HL-60/S4 (cell line): Measurements from ENCODE around the gene CRY1.

ENCODE experiments used
- in situ Hi-C: fragments of 300-500 bp; cut with MboI; formaldehyde crosslinking; loops from 2 replicates; pipeline ENCODE4 v1.14.3; 2022; ENCODE audit warnings: low sequenced_read_pairs

The CRY1 gene

DNA sequence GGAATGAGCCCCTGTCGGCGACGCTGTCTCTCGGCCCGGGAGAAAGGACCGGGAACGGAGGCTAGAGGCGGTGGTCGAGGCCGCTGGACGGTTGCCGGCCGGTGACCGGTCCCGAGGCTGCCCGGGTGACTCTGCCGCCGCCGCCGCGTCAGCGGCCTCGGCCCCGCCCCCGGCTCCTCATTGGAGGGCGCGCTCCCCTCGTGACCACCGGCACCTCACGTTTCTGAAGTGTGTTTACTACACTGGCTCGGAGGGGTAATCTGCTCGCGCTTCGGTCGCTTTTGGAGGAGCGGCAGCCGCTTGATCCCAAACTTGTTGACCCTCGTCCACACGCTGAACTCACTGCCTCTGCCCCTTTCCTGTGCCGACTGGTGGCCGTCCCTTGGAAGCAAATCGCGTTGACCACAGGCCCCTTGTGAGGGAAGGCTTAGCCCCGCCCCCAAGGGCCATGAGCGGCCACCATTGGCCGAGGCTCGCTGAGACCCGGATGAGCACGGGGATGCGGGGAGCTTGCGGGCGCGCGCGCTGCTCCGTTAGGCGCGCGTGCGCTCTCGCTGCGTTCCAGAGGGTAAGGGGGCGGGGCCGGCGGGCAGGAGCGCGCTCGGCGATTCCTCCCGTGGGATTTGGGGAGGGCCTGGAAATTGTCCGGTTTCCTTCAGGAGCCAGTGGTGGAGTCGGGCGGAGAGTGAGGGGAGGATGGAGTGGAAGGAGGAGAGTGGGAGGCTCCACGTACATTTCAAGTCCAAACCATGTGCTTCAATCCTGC, at the start of gene CRY1:
CRY1 (minus strand) TSS at position 133 of the 766 bp plus-strand sequence. CDS start 588 bp downstream, outside the sequence.
- in situ Hi-C loops = no loop called here

DNA sequence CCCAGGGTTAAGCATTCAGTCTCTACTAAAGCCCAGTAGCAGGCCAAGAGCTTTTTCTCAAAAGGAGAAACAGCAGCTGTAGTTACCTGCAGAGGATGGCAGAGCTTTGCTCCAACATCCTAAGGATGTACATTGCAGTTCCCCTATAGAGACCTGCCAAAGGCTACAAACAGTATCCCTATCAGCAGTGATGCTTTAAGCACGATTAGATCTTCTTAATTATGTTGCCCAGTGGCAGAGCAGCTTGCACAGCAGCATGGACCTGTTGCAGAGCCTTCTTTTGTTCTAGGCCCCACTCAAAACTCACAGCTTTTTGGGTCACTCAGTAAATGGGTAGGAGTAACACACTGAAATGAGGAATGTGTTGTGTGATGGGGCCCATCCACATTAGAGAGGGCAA, 46.4 kb upstream of the CRY1 start:
- in situ Hi-C loops = loop anchor here (10.0 to 25.0 kb wide), 2 partner anchors 273 to 465 kb away; no protein-coding TSS in a partner anchor

DNA sequence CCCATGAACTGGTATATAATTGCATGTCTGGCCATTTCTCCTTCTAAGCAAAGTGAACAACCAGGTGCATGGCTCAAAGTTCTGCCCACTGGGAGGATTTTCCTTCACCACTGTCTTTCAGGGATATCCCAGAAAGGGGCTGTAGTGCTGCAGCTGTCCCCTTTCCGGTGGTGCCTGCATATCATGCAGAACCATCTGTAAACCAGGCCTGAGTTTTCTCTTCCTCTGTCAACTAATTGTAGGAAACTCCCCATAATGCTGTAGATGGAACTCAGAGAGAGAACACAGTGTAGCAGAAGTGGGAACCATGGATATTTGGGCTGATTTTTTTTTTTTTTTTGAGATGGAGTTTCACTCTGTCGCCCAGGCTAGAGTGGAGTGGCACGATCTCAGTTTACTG, 45.6 kb upstream of the CRY1 start:
- in situ Hi-C loops = loop anchor here (10.0 to 25.0 kb wide), 2 partner anchors 273 to 466 kb away; no protein-coding TSS in a partner anchor

DNA sequence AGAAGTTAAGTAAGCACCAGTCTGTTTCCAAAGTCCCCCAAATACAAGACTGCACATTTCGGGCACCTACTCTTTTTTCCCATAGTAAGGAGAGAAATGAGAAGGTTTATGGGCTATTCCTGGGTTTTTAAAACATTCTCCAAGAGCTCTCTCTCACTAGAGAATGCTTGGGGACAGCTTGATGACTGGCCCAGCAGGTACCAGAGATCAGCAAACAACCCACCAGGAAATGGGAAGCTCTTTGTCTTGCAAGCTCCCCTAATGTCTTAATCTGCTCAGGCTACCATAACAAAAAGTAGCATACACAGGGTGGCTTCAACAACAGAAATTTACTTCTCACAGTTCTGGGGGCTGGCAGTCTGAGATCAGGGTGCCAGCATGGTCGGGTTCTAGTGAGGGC, 41.8 kb upstream of the CRY1 start:
- in situ Hi-C loops = loop anchor here (10.0 to 25.0 kb wide), 2 partner anchors 277 to 470 kb away; no protein-coding TSS in a partner anchor

DNA sequence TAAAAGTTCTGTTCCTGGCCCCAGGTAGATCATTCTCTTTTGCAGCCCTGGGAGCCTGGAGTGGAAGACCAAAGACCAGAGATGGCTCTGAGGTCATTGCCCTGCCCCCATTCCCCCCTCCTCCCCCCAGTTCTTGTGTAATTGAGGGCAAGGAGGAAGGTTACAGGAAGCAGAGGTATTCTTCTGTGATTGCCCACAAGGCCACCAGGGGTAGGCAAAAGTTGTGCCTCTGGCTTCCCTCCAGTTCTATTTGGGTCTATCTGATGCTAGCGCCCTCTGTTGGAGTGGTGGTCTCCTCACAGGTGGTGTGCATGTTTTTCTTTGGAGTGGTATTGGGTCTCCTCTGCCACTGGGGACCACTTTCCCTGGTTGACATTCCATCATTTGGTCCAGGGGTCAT, 41.2 kb upstream of the CRY1 start:
- in situ Hi-C loops = loop anchor here (10.0 to 25.0 kb wide), 2 partner anchors 278 to 470 kb away; no protein-coding TSS in a partner anchor

DNA sequence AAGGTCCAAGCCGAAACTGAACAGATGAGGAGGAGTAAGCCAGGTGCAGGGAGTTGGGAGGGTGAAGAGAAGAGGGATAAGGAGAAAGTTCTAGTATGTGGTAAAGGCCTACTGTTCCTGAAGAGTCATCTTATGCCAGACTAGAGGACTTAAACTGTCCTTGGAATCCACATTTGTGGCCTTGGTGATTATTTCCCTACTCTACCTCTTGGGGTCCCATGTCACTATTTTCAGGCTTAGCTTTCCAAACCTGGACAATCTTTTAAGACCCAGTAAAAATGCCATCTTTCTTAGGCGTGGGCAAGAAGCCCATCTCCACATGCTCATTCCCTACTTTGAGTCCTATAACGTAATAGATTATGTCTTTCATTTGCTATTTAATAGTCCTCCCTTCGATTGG, 40.1 kb upstream of the CRY1 start:
- in situ Hi-C loops = loop anchor here (10.0 to 25.0 kb wide), 2 partner anchors 279 to 471 kb away; no protein-coding TSS in a partner anchor

DNA sequence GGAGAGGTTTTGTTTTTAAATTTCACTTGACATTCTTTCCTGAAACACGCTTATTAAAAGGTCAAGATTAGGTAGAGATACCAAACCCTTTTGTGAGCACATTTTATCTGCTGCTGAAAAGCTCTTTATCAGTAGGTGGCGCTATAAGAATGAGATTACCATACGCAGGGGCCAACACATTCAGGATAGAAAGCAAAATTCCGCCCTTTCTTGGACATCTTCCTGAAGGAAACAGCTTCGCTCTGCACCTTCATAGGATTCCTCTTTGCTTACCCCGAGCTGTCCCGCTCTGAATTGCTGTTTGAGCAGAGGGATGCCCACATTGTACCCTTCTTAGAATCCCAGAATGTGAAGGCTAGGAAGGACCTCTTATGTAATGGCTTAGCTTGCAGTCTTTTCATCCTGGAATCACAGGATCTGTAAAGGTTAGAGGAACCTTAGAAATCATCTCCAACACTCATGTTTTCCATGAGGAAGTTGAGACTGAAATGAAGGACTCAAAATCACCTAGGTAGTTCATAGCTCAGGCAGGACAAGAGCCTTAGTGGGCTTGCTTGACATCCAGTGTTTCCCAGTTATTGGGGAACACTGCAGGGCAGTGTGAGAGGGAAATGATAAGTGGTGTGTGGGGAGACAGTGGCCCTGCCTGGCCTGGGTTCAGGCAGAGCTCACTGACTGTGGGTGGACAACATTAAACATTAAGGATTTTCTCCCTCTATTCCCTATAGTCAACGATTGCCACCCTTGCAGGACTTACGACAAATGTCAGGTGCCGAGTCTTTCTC, 38.7 kb upstream of the CRY1 start:
- in situ Hi-C loops = loop anchor here (10.0 to 25.0 kb wide), 2 partner anchors 280 to 473 kb away; no protein-coding TSS in a partner anchor

DNA sequence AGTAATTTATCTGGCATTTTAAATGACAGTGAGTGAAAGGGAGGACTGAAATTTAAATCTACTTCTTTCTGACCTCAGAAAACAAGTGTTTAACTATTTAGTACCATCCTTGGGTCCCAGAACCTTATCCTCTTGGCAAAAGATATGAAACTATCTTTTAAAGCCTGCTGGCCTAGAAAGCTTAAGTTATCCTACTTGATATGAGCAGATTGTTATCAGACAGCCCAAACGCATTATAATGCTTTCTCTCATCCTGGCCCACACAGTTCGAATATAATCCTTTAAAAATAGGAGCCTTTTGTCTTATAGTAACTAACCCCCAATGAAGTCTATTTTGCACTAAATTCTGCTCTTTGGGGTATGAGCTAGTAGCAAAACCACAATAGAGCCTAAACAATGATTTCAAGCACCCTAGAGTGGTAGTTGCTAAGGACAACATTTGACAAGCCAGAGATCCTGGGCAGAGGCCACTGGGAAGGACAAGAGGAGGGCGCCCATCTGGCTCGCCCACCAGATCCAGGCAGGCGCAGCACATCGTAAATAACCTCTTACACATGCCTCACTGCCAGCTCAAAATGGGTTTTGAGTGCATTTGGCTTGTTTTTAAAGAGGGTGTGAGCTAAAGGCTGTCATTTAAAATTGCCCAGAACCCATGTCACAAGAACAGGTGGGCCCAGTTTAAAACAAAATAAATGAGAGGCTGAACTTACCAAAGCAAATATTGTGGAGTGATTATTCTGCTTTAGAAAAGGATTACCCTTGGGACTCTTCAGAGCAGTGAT, 37.7 kb upstream of the CRY1 start:
- in situ Hi-C loops = loop anchor here (10.0 to 25.0 kb wide), 2 partner anchors 281 to 474 kb away; no protein-coding TSS in a partner anchor

DNA sequence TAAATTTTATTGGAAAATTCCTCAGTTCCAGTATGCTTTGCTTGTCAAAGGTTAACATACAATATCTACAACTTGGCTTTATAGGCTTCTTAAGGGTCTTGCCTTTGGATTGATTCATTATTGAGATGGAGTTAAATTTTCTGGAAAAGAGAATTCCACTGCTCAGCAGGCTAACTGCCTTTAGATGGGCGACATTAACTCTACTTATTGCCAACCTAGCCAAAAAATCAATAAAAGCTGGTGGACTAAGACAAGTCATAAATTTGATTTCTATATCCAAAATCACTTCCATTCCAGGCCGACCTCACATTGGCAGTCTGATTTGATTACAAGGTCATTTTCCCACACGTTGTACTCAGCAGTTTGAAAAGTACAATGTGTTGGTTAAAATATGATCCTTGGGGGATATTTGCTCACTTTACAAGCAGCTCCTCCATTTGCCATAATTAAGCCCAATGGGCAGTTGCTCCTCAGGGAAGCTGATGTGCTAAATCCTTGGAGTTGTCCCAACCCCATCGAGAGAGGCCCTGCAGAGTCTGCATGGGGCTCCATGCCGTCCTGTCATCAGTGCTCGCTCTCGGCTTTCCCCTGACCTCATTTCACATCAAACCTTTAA, 36.1 kb upstream of the CRY1 start:
- in situ Hi-C loops = loop anchor here (25.0 kb wide), 1 partner anchor 283 kb away; no protein-coding TSS in a partner anchor

DNA sequence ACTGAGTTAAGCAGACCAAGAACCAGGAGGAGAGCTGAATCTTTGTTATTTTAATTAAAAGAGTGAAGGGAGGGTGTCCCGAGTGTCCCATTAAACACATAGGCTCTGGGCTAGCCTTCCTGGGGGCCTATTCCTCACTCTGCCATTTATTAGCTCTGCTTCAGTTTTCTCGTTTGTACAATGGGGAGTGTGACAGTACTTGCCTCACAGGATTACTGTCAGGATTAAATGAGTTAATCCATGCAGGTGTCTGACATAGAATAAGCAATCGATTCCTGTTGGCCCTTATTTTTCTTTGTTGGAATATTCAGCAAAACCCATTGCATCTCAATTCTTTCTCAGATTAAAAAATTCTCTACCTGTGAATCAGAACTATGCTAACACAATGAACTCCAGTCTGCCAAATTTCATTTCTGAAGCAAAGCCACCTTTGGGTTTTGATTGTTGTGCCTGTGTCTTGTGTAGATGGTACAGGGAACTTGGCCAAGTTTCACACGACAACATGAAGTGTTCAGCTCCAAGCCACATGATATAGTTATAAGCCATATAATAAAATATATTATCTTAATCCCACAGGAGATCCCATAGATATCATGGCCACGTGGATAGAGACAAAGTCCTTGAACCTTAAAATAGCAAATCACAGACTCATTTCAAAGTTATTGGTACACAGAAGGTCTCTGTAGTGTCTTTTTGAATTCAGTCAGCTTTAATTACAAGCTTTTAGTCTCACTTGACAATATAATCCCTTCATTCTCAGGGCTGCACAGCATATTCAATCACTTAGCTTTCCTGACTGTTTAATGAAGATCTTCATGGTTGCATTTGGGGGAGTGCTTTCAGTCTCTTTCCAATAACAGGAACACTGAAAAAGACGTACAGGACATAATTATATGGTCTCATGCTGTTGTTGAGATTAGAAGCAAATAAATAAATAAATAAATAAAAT, 34.4 kb upstream of the CRY1 start:
- in situ Hi-C loops = loop anchor here (25.0 kb wide), 1 partner anchor 285 kb away; no protein-coding TSS in a partner anchor

DNA sequence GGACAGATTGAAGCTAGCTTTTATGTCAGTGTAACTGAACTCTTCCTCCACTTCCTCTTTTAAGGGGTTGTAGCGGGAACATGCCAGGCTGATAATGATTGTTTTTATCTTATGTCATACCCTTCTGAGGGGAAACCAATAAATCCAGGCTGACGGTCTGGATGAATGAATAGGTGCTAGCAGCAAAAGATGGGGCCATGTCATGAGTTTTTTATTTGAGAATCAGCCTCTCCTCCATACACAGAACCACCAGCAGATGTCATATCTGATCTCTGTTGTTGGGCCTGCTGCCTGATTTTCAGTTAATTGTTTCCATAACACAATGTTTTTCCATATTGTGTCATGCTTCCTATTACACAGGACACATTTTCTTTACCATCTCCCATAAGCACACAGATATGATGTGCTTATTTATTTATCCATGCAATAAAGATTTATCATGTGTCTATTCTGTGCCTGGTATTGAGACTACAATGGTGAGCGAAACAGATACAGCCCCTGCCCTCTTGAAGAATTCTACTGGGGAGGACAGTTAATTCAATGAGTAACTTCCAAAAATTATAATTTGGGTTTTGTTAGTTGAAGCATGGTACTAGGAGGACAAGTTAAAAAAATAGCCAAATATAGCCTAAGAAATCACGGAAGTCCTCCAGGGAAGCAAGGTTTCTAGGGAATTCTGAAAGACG, 33.6 kb upstream of the CRY1 start:
- in situ Hi-C loops = loop anchor here (25.0 kb wide), 1 partner anchor 285 kb away; no protein-coding TSS in a partner anchor

DNA sequence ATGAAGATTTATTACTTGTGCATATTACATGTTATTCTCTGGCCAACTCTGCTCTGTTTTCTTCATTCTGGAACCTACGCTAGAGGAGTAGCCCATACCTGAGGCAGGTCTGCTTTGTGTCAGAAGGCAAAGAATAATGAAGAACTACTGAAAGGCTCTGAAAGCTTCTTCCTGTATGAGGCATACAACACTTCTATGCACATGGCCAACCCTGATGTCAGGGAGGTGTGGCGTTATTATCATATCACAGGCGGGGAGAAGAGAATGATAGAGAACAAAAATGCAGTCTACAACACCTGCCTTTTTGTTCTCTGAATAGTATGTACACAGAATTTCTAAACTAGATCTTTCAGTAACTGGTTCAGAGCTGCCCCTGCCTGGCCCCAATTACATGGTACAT, 32.5 kb upstream of the CRY1 start:
- in situ Hi-C loops = loop anchor here (25.0 kb wide), 1 partner anchor 286 kb away; no protein-coding TSS in a partner anchor

DNA sequence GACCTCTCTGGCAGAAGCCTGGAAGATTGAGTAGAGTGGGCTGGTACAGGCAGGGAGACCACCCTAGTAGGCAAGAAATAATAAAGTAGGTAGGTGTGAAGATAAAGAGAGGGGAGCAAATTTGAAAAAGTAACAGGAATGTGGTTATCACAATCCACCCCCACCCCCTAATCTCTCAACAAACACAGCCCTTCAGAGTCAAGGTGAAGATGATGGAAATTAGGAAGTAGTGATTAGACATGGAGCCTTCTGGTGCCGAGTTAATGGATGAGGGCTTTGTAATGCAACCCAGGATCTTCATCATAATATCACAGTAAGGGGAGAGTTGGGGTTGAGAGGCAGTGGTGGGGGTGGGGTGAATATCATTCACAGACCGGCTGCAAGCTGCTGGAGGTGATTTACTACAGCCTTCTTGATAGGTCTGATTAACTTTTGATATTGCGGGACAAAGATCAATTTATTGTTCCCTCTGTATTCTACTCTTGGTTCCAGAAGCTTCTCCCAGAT, 29.2 kb upstream of the CRY1 start:
- in situ Hi-C loops = no loop called here

DNA sequence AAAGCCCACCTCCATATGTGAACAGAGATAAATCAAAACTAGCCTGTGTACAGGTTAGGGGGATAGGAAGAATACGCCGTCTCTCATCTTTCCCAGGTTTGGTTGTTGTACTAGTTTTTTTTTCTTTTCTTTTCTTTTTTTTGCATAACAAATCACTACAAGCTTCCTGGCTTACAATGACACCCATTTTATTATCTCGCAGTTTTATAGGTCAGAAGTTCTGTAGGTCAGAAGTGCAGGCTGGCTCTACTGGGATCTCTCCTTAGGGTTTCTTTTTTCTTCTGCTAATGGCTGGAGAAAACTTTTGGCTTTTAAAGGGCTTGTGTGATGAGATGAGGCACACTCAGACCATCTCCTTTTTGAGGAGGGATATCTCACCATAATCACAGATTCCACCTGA, 25.7 kb upstream of the CRY1 start:
- in situ Hi-C loops = no loop called here

DNA sequence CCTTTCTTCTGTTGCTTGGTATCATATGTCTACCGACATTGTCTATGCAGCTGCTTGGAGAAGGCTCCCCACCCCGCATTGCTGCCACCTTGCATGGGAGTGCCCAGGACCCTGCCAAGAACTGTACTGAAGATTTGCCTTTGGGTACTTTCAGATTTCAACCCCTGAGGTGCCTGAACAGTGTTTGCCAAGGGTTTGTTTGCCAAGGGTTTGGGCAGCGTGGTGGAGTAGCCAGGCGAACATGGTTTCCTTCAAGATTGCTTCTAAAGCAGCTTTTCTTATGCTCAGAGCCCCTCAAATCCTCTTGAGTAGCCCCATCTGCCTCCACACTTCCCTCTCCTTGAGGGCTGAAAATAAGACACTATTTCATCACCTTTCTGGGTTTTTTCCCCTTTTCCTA, 25.3 kb upstream of the CRY1 start:
- in situ Hi-C loops = no loop called here

DNA sequence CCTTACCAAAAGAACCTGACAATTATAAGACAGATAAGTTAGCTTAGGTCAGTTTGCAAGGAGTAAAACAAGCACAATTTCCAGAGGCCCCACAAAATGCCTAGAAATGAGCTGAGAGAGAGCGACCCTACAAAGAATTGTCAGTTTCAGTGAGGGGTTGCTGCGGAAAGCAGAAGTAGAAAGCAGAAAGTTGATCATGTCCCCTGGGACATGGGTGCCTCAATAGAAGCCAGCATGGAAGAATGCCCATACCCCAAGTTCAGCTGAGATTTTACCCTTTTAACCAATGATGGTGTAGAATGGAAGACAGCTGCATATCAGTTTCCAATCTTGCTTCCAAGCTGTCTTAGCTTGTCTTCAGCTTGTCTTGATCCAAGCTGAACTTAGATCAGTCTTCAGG, 21.8 kb upstream of the CRY1 start:
- in situ Hi-C loops = no loop called here

DNA sequence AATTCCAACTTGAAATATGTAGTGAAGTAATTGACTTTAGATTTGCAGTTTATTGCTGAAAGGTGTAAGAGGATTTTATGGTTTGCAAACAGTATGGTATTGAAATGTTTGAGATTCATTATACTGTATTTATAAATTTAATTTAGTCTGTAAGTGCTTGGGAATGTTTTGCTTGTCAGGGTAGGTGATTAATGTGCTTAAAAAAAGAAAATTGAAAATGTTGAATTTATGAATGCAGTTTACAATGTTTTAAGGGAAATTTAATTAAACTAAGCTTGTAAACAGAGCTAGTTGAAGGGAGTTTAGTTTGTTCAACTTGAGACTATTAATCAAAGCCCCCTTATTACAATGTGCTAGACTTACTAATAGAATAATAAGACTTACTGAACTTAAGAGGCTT, 18.0 kb upstream of the CRY1 start:
- in situ Hi-C loops = no loop called here
